ENCODE data around the gene PBX4.

GRCh38 chr19:19634516-19635312 is 16.2 kb upstream of the PBX4 start:
- no peak for TF ChIP-seq CTCF (IDR thresholded peaks at IDR 0.05 in 8 of 11, conservative IDR thresholded peaks at IDR 0.05 in 3 of 11)
- TF ChIP-seq POLR2A (IDR thresholded peaks at IDR 0.05) = no peak
